GM18498 (cell line): Measurements from ENCODE around the gene RBM28.
A peak's percentile ranks its signal among the peaks of the same experiment; 100 is the strongest.

Source experiments
- ATAC-seq: cut with Tn5 transposase; IDR thresholded peaks from one replicate; pipeline ENCODE4 v1.9.1; 2021; ENCODE audit warnings: mild to moderate bottlenecking, moderate library complexity; ENCODE audit not compliant: unreplicated experiment

RBM28 gene

GRCh38 chr7:128343554-128344430, at the start of gene RBM28:
Gene RBM28, minus strand, starts transcription at chr7:128343908. Its CDS starts 115 bp downstream, at chr7:128343793.
- peak; percentile 96 for ATAC-seq

- no peak for ATAC-seq
These were observed 49.0 kb upstream of the RBM28 start for GRCh38 chr7:128392446-128393327.

GRCh38 chr7:128391805-128392204, 48.1 kb upstream of the RBM28 start:
- ATAC-seq, result no peak

- ATAC-seq, result no peak
These were observed 47.3 kb upstream of the RBM28 start for GRCh38 chr7:128390871-128391565.

GRCh38 chr7:128389618-128390329, 46.1 kb upstream of the RBM28 start:
- no peak for ATAC-seq

GRCh38 chr7:128389085-128389617, 45.4 kb upstream of the RBM28 start:
- ATAC-seq, result no peak

GRCh38 chr7:128388145-128388485, 44.4 kb upstream of the RBM28 start:
- no peak for ATAC-seq

GRCh38 chr7:128387216-128388144, 43.8 kb upstream of the RBM28 start:
- ATAC-seq, result peak; percentile 82

- no peak for ATAC-seq
These were observed 42.5 kb upstream of the RBM28 start for GRCh38 chr7:128385988-128386925.

- no peak for ATAC-seq
These were observed 41.0 kb upstream of the RBM28 start for GRCh38 chr7:128384726-128385125.

GRCh38 chr7:128383776-128384175, 40.1 kb upstream of the RBM28 start:
- ATAC-seq, result no peak

GRCh38 chr7:128381161-128381821, 37.6 kb upstream of the RBM28 start:
- no peak for ATAC-seq

- ATAC-seq, result no peak
These were observed 36.9 kb upstream of the RBM28 start for GRCh38 chr7:128380483-128381106.

GRCh38 chr7:128379900-128380479, 36.3 kb upstream of the RBM28 start:
- ATAC-seq, result no peak

GRCh38 chr7:128378637-128379036, 34.9 kb upstream of the RBM28 start:
- ATAC-seq, result no peak

- no peak for ATAC-seq
These were observed 32.4 kb upstream of the RBM28 start for GRCh38 chr7:128376077-128376476.

GRCh38 chr7:128374041-128374440, 30.3 kb upstream of the RBM28 start:
- ATAC-seq, result no peak
